ENCODE data around the gene TSHZ3.

TSHZ3 gene

GRCh38 chr19:31315652-31316051 lies 33.6 kb downstream of the TSHZ3 start:
- FAIRE-seq = no peak

GRCh38 chr19:31314849-31315629 lies 34.2 kb downstream of the TSHZ3 start:
- FAIRE-seq (no peak), DNase-seq (ENCODE audit: insufficient read length, low spot score) (no peak)

More at GRCh38 chr19:31315652-31316051, 33.6 kb downstream of the TSHZ3 start:
- DNase-seq (ENCODE audit: insufficient read length, low spot score) = no peak

- DNase-seq (ENCODE audit: insufficient read length, low spot score) (no peak), FAIRE-seq (no peak)
These were observed 35.1 kb downstream of the TSHZ3 start for GRCh38 chr19:31314156-31314555.

- FAIRE-seq (no peak), DNase-seq (ENCODE audit: insufficient read length, low spot score) (no peak)
These were observed 35.8 kb downstream of the TSHZ3 start for GRCh38 chr19:31313291-31314030.

- no peak for FAIRE-seq
- no peak for DNase-seq (ENCODE audit: insufficient read length, low spot score)
These were observed 36.5 kb downstream of the TSHZ3 start for GRCh38 chr19:31312677-31313244.

GRCh38 chr19:31312009-31312676 lies 37.1 kb downstream of the TSHZ3 start:
- DNase-seq (ENCODE audit: insufficient read length, low spot score) (no peak), FAIRE-seq (no peak)

GRCh38 chr19:31310432-31311133 lies 38.7 kb downstream of the TSHZ3 start:
- FAIRE-seq = no peak
- no peak for DNase-seq (ENCODE audit: insufficient read length, low spot score)

GRCh38 chr19:31308781-31309180 lies 40.5 kb downstream of the TSHZ3 start:
- FAIRE-seq = no peak
- no peak for DNase-seq (ENCODE audit: insufficient read length, low spot score)

GRCh38 chr19:31307071-31307669 lies 42.1 kb downstream of the TSHZ3 start:
- FAIRE-seq = no peak
- DNase-seq (ENCODE audit: insufficient read length, low spot score) = no peak

- no peak for FAIRE-seq
- no peak for DNase-seq (ENCODE audit: insufficient read length, low spot score)
These were observed 43.1 kb downstream of the TSHZ3 start for GRCh38 chr19:31306006-31306753.

- FAIRE-seq = no peak
- no peak for DNase-seq (ENCODE audit: insufficient read length, low spot score)
These were observed 44.4 kb downstream of the TSHZ3 start for GRCh38 chr19:31304831-31305312.

- no peak for FAIRE-seq
- no peak for DNase-seq (ENCODE audit: insufficient read length, low spot score)
These were observed 45.9 kb downstream of the TSHZ3 start for GRCh38 chr19:31303262-31303815.

GRCh38 chr19:31301306-31301980 lies 47.8 kb downstream of the TSHZ3 start:
- DNase-seq (ENCODE audit: insufficient read length, low spot score) (no peak), FAIRE-seq (no peak)

- DNase-seq (ENCODE audit: insufficient read length, low spot score) (no peak), FAIRE-seq (no peak)
These were observed 48.8 kb downstream of the TSHZ3 start for GRCh38 chr19:31300422-31300821.

- FAIRE-seq = no peak
- no peak for DNase-seq (ENCODE audit: insufficient read length, low spot score)
These were observed 49.6 kb downstream of the TSHZ3 start for GRCh38 chr19:31299665-31300064.

GRCh38 chr19:31297991-31298390 lies 51.2 kb downstream of the TSHZ3 start:
- no peak for FAIRE-seq
- DNase-seq (ENCODE audit: insufficient read length, low spot score) = no peak

- DNase-seq (ENCODE audit: insufficient read length, low spot score) (no peak), FAIRE-seq (no peak)
These were observed 52.4 kb downstream of the TSHZ3 start for GRCh38 chr19:31296741-31297390.

- FAIRE-seq (no peak), DNase-seq (ENCODE audit: insufficient read length, low spot score) (no peak)
These were observed 55.0 kb downstream of the TSHZ3 start for GRCh38 chr19:31294189-31294588.
